Hepatocyte (in vitro differentiated cells): ENCODE data around the gene LDAH.

Source experiments
- CTCF ChIP-seq: fragments of 200-600 bp; sonication (generic); IDR thresholded peaks from 2 replicates; pipeline ENCODE4 v1.5.1; 2016; ENCODE audit warnings: antibody characterized with exemption, mild to moderate bottlenecking; ENCODE audit not compliant: poor library complexity
- EZH2 ChIP-seq: fragments of 200-600 bp; sonication (generic); IDR thresholded peaks from 2 replicates; pipeline ENCODE4 v1.6.1; 2016; ENCODE audit warnings: antibody characterized with exemption, mild to moderate bottlenecking, borderline replicate concordance
- EZH2phosphoT487 ChIP-seq: fragments of 200-600 bp; sonication (generic); IDR thresholded peaks from one replicate; pipeline ENCODE4 v1.6.1; 2018; ENCODE audit warnings: antibody characterized with exemption, mild to moderate bottlenecking, low read depth, moderate library complexity; ENCODE audit not compliant: unreplicated experiment, severe bottlenecking

GRCh38 chr2:20648831-20649230, 174.1 kb downstream of the LDAH start:
- no peak for TF ChIP-seq CTCF
- no peak for TF ChIP-seq EZH2
- TF ChIP-seq EZH2phosphoT487: no peak
